Measurements from ENCODE around the gene TBC1D9B. TPM values are rescaled to one million over a fixed set of nuclear protein-coding genes. Genes with fewer than 3 reads are reported as not detected.
A peak's percentile ranks its signal among the peaks of the same experiment; 100 is the strongest.

Gene TBC1D9B
- total and polyA plus RNA-seq, 9 of the 15 experiments (the other 6 are each of a cell fraction or from before 2014, with no cell fraction given), result 2.9 to 59.1 (median 33.5) TPM

- no peak for ATAC-seq
- no peak for TF ChIP-seq TFE3 (CRISPR knock-in tag; IDR thresholded peaks at IDR 0.05)
- ChIA-PET CTCF (ENCODE audit: low intra/inter-chr PET ratio) (no interaction called here), POLR2A (no interaction called here)
- no peaks in the 10 kb centered on the region for H3K36me3 ChIP-seq (ENCODE audit: control insufficient read depth, insufficient read depth, low read length)
- H3K9me3 ChIP-seq (replicated peaks; ENCODE audit: control insufficient read depth, insufficient read depth, low read depth, low read length), result no peaks in the 10 kb centered on the region
- DNase-seq (ENCODE audit: extremely low read depth in 1 of 4, low spot score in 3 of 4), result no peak
- H3K9ac ChIP-seq (ENCODE audit: insufficient read depth in 1 of 2, low read depth in 2 of 2, low read length in 2 of 2), result no peak overlapping the region
- no peak overlapping the region for H3K4me2 ChIP-seq (ENCODE audit: insufficient read depth, low read length)
- in situ Hi-C loops (cut with MboI), result no loop called here
- no peak overlapping the region for H3K4me3 ChIP-seq
- H3K79me2 ChIP-seq (ENCODE audit: control insufficient read depth, insufficient read depth, low read length), result no peaks in the 10 kb centered on the region
- no TSS peak for BruUV-seq (replicated peaks)
- H3K27me3 ChIP-seq (ENCODE audit: control insufficient read depth in 2 of 2, insufficient read depth in 2 of 2, low read length in 2 of 2), result no peaks in the 10 kb centered on the region
- intact Hi-C loops (cut with micrococcal nuclease), result no loop called here
- H2AFZ ChIP-seq (ENCODE audit: low read depth, low read length), result no peak overlapping the region
- no peaks in the 10 kb centered on the region for H4K20me1 ChIP-seq (replicated peaks; ENCODE audit: control insufficient read depth, insufficient read depth, low read length)
- no peak for FAIRE-seq
- no peaks in the 10 kb centered on the region for H3K9me1 ChIP-seq (ENCODE audit: control insufficient read depth, insufficient read depth, low read length)
- WGBS (ENCODE audit: insufficient coverage, low coverage, missing lambda C conversion rate), result 72% methylated on average over 4 of the region's 4 CpGs
- no peaks in the 10 kb centered on the region for H3K4me1 ChIP-seq (replicated peaks in 1 of 2; ENCODE audit: control insufficient read depth in 2 of 2, insufficient read depth in 2 of 2, low read length in 2 of 2)
- no peak overlapping the region for H3K27ac ChIP-seq (ENCODE audit: extremely low read depth, low read depth, low read length)
Observed at GRCh38 chr5:179953987-179954386, 46.3 kb upstream of the TBC1D9B start.

GRCh38 chr5:179936976-179937681, 29.4 kb upstream of the TBC1D9B start:
- intact Hi-C loops (cut with micrococcal nuclease) (no loop called here), in situ Hi-C loops (cut with MboI) (no loop called here)
- WGBS (ENCODE audit: insufficient coverage, low coverage, missing lambda C conversion rate), result under 1% methylated on average over 13 of the region's 13 CpGs
- H3K9me1 ChIP-seq (ENCODE audit: control insufficient read depth, insufficient read depth, low read length), result no peaks in the 10 kb centered on the region
- no TSS peak for BruUV-seq (replicated peaks)
- CTCF ChIA-PET (ENCODE audit: low intra/inter-chr PET ratio), result no interaction called here
- POLR2A ChIA-PET, result no interaction called here
- no peak overlapping the region for H3K9ac ChIP-seq (ENCODE audit: insufficient read depth in 1 of 2, low read depth in 2 of 2, low read length in 2 of 2)
- peaks cover 18 to 32% of the 10 kb centered on the region in 2 experiments; a peak in 4 of 5 replicates for H3K27me3 ChIP-seq (ENCODE audit: control insufficient read depth in 2 of 2, insufficient read depth in 2 of 2, low read length in 2 of 2)
- no peaks in the 10 kb centered on the region; a peak in 1 of 5 replicates for H3K4me1 ChIP-seq (replicated peaks in 1 of 2; ENCODE audit: control insufficient read depth in 2 of 2, insufficient read depth in 2 of 2, low read length in 2 of 2)
- H2AFZ ChIP-seq (ENCODE audit: low read depth, low read length), result no peak overlapping the region
- H3K36me3 ChIP-seq (ENCODE audit: control insufficient read depth, insufficient read depth, low read length), result no peaks in the 10 kb centered on the region
- no peak overlapping the region for H3K4me3 ChIP-seq
- ATAC-seq (no peak), FAIRE-seq (no peak), DNase-seq (ENCODE audit: extremely low read depth in 1 of 4, low spot score in 3 of 4) (no peak)
- no peaks in the 10 kb centered on the region for H3K9me3 ChIP-seq (replicated peaks; ENCODE audit: control insufficient read depth, insufficient read depth, low read depth, low read length)
- no peak overlapping the region for H3K27ac ChIP-seq (ENCODE audit: extremely low read depth, low read depth, low read length)
- H4K20me1 ChIP-seq (replicated peaks; ENCODE audit: control insufficient read depth, insufficient read depth, low read length), result no peaks in the 10 kb centered on the region
- no peak overlapping the region for H3K4me2 ChIP-seq (ENCODE audit: insufficient read depth, low read length)
- H3K79me2 ChIP-seq (ENCODE audit: control insufficient read depth, insufficient read depth, low read length), result no peaks in the 10 kb centered on the region
- TF ChIP-seq KAT8 (IDR thresholded peaks at IDR 0.05; ENCODE audit: low read depth), result no peak
- no peak for TF ChIP-seq ILF3 (IDR thresholded peaks at IDR 0.05; ENCODE audit: borderline replicate concordance)
- TF ChIP-seq ZFP36 (IDR thresholded peaks at IDR 0.05; ENCODE audit: low read depth, low read length, partially characterized antibody), result peak; percentile 77
- TF ChIP-seq RNF2 (IDR thresholded peaks at IDR 0.05), result peak; percentile 97
- no peak for TF ChIP-seq CBX3 (IDR thresholded peaks at IDR 0.05; ENCODE audit: borderline replicate concordance in 1 of 2, low read length in 2 of 2)
- no peak for TF ChIP-seq ZNF12 (CRISPR knock-in tag; IDR thresholded peaks at IDR 0.05)
- TF ChIP-seq NR4A1 (CRISPR knock-in tag; IDR thresholded peaks at IDR 0.05), result no peak
- TF ChIP-seq NR4A1 (tag; IDR thresholded peaks at IDR 0.05), result no peak
- no peak for TF ChIP-seq ZNF696 (CRISPR knock-in tag; conservative IDR thresholded peaks at IDR 0.05)
- peak; percentile 48 for TF ChIP-seq ZNF316 (IDR thresholded peaks at IDR 0.05)
- no peak for TF ChIP-seq ASH1L (IDR thresholded peaks at IDR 0.05; ENCODE audit: borderline replicate concordance, low read depth, partially characterized antibody)

All from K562 (cell line).